Gastrocnemius medialis (tissue), 4 donors: ENCODE data around the gene ABL1.

Source experiments
- POLR2A ChIP-seq, 2 donors: fragments of 450-650 bp; IDR thresholded peaks; one replicate each; pipeline ENCODE4 v1.6.1; 2017; ENCODE audit warnings: antibody characterized with exemption in 2 of 2, mild to moderate bottlenecking in 2 of 2, moderate library complexity in 2 of 2
- TF ChIP-seq, protein P1 (sequence below), 5 experiments: fragments of 450-650 bp in 3 of 5; fragments of 200-600 bp in 2 of 5; sonication (generic) in 2 of 5; IDR thresholded peaks in 4 of 5; conservative IDR thresholded peaks in 1 of 5; 1 replicate in 4 of 5; 2 replicates in 1 of 5; pipeline ENCODE4 v1.5.1; 2016 to 2019; ENCODE audit warnings: antibody characterized with exemption in 5 of 5, mild to moderate bottlenecking in 3 of 5, moderate library complexity in 3 of 5

GRCh38 chr9:130831077-130831476 is 4.0 kb upstream of the ABL1 start:
- TF ChIP-seq, protein P1, sequence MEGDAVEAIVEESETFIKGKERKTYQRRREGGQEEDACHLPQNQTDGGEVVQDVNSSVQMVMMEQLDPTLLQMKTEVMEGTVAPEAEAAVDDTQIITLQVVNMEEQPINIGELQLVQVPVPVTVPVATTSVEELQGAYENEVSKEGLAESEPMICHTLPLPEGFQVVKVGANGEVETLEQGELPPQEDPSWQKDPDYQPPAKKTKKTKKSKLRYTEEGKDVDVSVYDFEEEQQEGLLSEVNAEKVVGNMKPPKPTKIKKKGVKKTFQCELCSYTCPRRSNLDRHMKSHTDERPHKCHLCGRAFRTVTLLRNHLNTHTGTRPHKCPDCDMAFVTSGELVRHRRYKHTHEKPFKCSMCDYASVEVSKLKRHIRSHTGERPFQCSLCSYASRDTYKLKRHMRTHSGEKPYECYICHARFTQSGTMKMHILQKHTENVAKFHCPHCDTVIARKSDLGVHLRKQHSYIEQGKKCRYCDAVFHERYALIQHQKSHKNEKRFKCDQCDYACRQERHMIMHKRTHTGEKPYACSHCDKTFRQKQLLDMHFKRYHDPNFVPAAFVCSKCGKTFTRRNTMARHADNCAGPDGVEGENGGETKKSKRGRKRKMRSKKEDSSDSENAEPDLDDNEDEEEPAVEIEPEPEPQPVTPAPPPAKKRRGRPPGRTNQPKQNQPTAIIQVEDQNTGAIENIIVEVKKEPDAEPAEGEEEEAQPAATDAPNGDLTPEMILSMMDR (IDR thresholded peaks at IDR 0.05 in 4 of 5, conservative IDR thresholded peaks at IDR 0.05 in 1 of 5), result no peak
- TF ChIP-seq POLR2A (IDR thresholded peaks at IDR 0.05), result no peak
